HK-2 (cell line): ENCODE results near the gene MAP3K10.

Experiments
- DNase-seq: peaks from one replicate; pipeline ENCODE4 v3.0.0-alpha.2; 2018; ENCODE audit not compliant: unreplicated experiment

MAP3K10 gene

GRCh38 chr19:40249781-40250180 lies 58.6 kb downstream of the MAP3K10 start:
- DNase-seq: no peak

GRCh38 chr19:40251244-40251643 lies 60.0 kb downstream of the MAP3K10 start:
- no peak for DNase-seq

- DNase-seq: no peak
Observed at GRCh38 chr19:40251991-40252390, 60.8 kb downstream of the MAP3K10 start.

GRCh38 chr19:40252395-40252794 lies 61.2 kb downstream of the MAP3K10 start:
- no peak for DNase-seq

- no peak for DNase-seq
Observed at GRCh38 chr19:40253611-40254092, 62.4 kb downstream of the MAP3K10 start.

- DNase-seq: no peak
Observed at GRCh38 chr19:40254714-40255418, 63.6 kb downstream of the MAP3K10 start.

- no peak for DNase-seq
Observed at GRCh38 chr19:40255619-40256166, 64.5 kb downstream of the MAP3K10 start.

- DNase-seq: no peak
Observed at GRCh38 chr19:40256512-40256911, 65.3 kb downstream of the MAP3K10 start.

- DNase-seq: no peak
Observed at GRCh38 chr19:40257096-40257517, 65.9 kb downstream of the MAP3K10 start.

- DNase-seq: no peak
Observed at GRCh38 chr19:40261631-40262030, 70.4 kb downstream of the MAP3K10 start.

- no peak for DNase-seq
Observed at GRCh38 chr19:40262422-40262821, 71.2 kb downstream of the MAP3K10 start.

GRCh38 chr19:40263440-40264313 lies 72.5 kb downstream of the MAP3K10 start:
- DNase-seq: no peak

GRCh38 chr19:40264314-40265054 lies 73.3 kb downstream of the MAP3K10 start:
- no peak for DNase-seq
